GM12801 (cell line): ENCODE data around the gene RSPH6A.

Source experiments
- CTCF ChIP-seq: IDR thresholded peaks from one replicate; pipeline ENCODE4 v1.5.1; 2011; ENCODE audit warnings: control low read depth; ENCODE audit not compliant: insufficient read length; ENCODE audit errors: extremely low read depth

RSPH6A gene

GRCh38 chr19:45782162-45782691 lies 32.9 kb downstream of the RSPH6A start, which contains the start of gene DMPK:
Gene DMPK, minus strand, starts transcription at chr19:45782490. Its CDS starts 138 bp downstream, at chr19:45782352.
- TF ChIP-seq CTCF = no peak

GRCh38 chr19:45781214-45782161 lies 33.6 kb downstream of the RSPH6A start:
- no peak for TF ChIP-seq CTCF

GRCh38 chr19:45780448-45781213 lies 34.5 kb downstream of the RSPH6A start:
- no peak for TF ChIP-seq CTCF

GRCh38 chr19:45780146-45780447 lies 35.0 kb downstream of the RSPH6A start:
- no peak for TF ChIP-seq CTCF

- TF ChIP-seq CTCF = no peak
Measured at GRCh38 chr19:45779231-45780145, 35.6 kb downstream of the RSPH6A start.

GRCh38 chr19:45778010-45778661 lies 37.0 kb downstream of the RSPH6A start:
- no peak for TF ChIP-seq CTCF
